Measurements from ENCODE around the gene SLC49A4. TPM values are rescaled to one million over a fixed set of nuclear protein-coding genes. Genes with fewer than 3 reads are reported as not detected.

The SLC49A4 gene
- total RNA-seq, 4 donors from 2014 or later, result 2.4 to 29.9 (median 20.1) TPM

- no peak overlapping the region for H3K27ac ChIP-seq
- H3K27me3 ChIP-seq, result no peaks in the 10 kb centered on the region
- WGBS, 2 donors (ENCODE audit: low coverage in 1 of 2), result 79 to 85% methylated on average over 3 to 4 of the region's 4 CpGs
- peaks cover 0 to 12% (median 0%) of the 10 kb centered on the region in 4 donors for H3K4me1 ChIP-seq
- no peak overlapping the region for H3K4me3 ChIP-seq
- H3K9me3 ChIP-seq, result no peaks in the 10 kb centered on the region
- no peak for DNase-seq
- TF ChIP-seq POLR2AphosphoS5 (IDR thresholded peaks at IDR 0.05) (no peak), POLR2A (IDR thresholded peaks at IDR 0.05) (no peak), EP300 (IDR thresholded peaks at IDR 0.05; ENCODE audit: low read depth) (no peak)
- TF ChIP-seq, protein P1, sequence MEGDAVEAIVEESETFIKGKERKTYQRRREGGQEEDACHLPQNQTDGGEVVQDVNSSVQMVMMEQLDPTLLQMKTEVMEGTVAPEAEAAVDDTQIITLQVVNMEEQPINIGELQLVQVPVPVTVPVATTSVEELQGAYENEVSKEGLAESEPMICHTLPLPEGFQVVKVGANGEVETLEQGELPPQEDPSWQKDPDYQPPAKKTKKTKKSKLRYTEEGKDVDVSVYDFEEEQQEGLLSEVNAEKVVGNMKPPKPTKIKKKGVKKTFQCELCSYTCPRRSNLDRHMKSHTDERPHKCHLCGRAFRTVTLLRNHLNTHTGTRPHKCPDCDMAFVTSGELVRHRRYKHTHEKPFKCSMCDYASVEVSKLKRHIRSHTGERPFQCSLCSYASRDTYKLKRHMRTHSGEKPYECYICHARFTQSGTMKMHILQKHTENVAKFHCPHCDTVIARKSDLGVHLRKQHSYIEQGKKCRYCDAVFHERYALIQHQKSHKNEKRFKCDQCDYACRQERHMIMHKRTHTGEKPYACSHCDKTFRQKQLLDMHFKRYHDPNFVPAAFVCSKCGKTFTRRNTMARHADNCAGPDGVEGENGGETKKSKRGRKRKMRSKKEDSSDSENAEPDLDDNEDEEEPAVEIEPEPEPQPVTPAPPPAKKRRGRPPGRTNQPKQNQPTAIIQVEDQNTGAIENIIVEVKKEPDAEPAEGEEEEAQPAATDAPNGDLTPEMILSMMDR (IDR thresholded peaks at IDR 0.05), result no peak
- H3K36me3 ChIP-seq, result no peaks in the 10 kb centered on the region
- intact Hi-C loops (cut with DNase I; ENCODE audit: low total_unique reads), result no loop called here
- in situ Hi-C loops (cut with MboI; ENCODE audit: low pct_ligation_motif_present in 1 of 4, low pct_unique_long_range_greater_than_20kb in 1 of 4, low sequenced_read_pairs in 3 of 4), result no loop called here
Observed at GRCh38 chr3:122890720-122891220, 95.9 kb downstream of the SLC49A4 start.

DNA sequence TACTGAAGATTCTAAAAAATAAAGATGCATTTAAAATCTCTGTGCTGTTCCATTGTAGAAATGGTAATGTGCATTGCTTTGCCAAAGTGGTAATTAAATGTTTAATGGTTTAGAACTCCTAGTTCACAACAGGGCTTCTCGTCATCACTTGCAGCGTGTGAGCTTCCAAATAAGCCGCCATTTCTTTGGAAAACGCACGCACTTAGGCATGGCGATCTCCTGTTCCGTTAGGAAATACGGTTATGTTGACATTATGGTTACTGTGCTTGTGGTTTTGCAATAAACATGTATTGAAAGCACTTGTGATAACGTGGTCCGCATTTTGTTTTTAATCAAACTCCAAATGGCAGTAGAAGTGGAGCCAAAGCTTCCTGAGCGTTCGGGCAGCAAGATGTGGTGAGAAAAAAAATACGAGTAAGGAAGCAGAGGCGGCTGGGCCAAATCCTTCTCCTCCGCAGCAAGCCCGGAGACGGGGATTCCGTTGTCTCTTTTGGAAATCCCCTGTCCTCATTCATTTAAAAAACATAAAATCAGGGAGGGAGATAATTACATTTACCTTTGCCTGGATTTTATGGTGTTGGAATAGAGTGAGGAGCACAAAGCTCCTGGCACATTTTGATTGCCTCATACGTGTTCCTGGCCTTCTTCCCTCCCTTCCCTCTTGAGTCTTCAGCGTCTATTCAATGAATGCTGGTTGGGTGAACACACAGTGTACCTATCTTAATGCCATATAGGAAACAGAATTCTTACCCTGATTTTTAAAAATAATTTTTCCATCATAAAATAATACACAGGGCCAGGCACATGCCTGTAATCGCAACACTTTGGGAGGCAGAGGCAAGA, 97.5 kb downstream of the SLC49A4 start:
- Histone ChIP-seq H3K4me1 (peaks cover 0 to 12% (median 0%) of the 10 kb centered on the region in 4 donors), H3K4me3 (no peak overlapping the region), H3K9me3 (no peaks in the 10 kb centered on the region), H3K27me3 (no peaks in the 10 kb centered on the region), H3K36me3 (no peaks in the 10 kb centered on the region), H3K27ac (no peak overlapping the region)
- 85 to 86% methylated on average over 17 to 21 of the region's 21 CpGs for WGBS, 2 donors (ENCODE audit: low coverage in 1 of 2)
- intact Hi-C loops (cut with DNase I; ENCODE audit: low total_unique reads), result no loop called here
- in situ Hi-C loops (cut with MboI; ENCODE audit: low pct_ligation_motif_present in 1 of 4, low pct_unique_long_range_greater_than_20kb in 1 of 4, low sequenced_read_pairs in 3 of 4), result no loop called here
- DNase-seq, result no peak
- TF ChIP-seq POLR2A (IDR thresholded peaks at IDR 0.05) (no peak), POLR2AphosphoS5 (IDR thresholded peaks at IDR 0.05) (no peak), EP300 (IDR thresholded peaks at IDR 0.05; ENCODE audit: low read depth) (no peak)
- TF ChIP-seq, protein P1 (IDR thresholded peaks at IDR 0.05), result no peak

GRCh38 chr3:122893282-122893681, 98.4 kb downstream of the SLC49A4 start:
- in situ Hi-C loops (cut with MboI; ENCODE audit: low pct_ligation_motif_present in 1 of 4, low pct_unique_long_range_greater_than_20kb in 1 of 4, low sequenced_read_pairs in 3 of 4) (no loop called here), intact Hi-C loops (cut with DNase I; ENCODE audit: low total_unique reads) (no loop called here)
- TF ChIP-seq, protein P1 (IDR thresholded peaks at IDR 0.05), result no peak
- H3K27ac ChIP-seq, result no peak overlapping the region
- DNase-seq, result no peak
- no peaks in the 10 kb centered on the region for H3K36me3 ChIP-seq
- H3K4me1 ChIP-seq, result peaks cover 0 to 12% (median 0%) of the 10 kb centered on the region in 4 donors
- H3K4me3 ChIP-seq, result no peak overlapping the region
- H3K27me3 ChIP-seq, result no peaks in the 10 kb centered on the region
- WGBS, 2 donors (ENCODE audit: low coverage in 1 of 2), result 80 to 82% methylated on average over 7 to 8 of the region's 8 CpGs
- H3K9me3 ChIP-seq, result no peaks in the 10 kb centered on the region

GRCh38 chr3:122893754-122894668, 99.1 kb downstream of the SLC49A4 start:
- H3K36me3 ChIP-seq, result no peaks in the 10 kb centered on the region
- H3K4me3 ChIP-seq, result no peak overlapping the region
- TF ChIP-seq, protein P1 (IDR thresholded peaks at IDR 0.05), result no peak
- TF ChIP-seq POLR2A (IDR thresholded peaks at IDR 0.05) (no peak), EP300 (IDR thresholded peaks at IDR 0.05; ENCODE audit: low read depth) (no peak), POLR2AphosphoS5 (IDR thresholded peaks at IDR 0.05) (no peak)
- no peak for DNase-seq
- intact Hi-C loops (cut with DNase I; ENCODE audit: low total_unique reads) (no loop called here), in situ Hi-C loops (cut with MboI; ENCODE audit: low pct_ligation_motif_present in 1 of 4, low pct_unique_long_range_greater_than_20kb in 1 of 4, low sequenced_read_pairs in 3 of 4) (no loop called here)
- 75 to 77% methylated on average over 6 to 17 of the region's 17 CpGs for WGBS, 2 donors (ENCODE audit: low coverage in 1 of 2)
- H3K9me3 ChIP-seq, result no peaks in the 10 kb centered on the region
- no peak overlapping the region for H3K27ac ChIP-seq
- peaks cover 0 to 12% (median 0%) of the 10 kb centered on the region in 4 donors for H3K4me1 ChIP-seq
- no peaks in the 10 kb centered on the region for H3K27me3 ChIP-seq
